CD4-positive, alpha-beta T cell (primary cell): Measurements from ENCODE around the gene CSRP1. TPM values are rescaled to one million over a fixed set of nuclear protein-coding genes. Genes with fewer than 3 reads are reported as not detected.
"Not testable (repeated sequence)": the region's sequence is repeated elsewhere in the genome, so short reads cannot be mapped to it uniquely, and the experiment has no call there.

ENCODE experiments used
- ATAC-seq: fragments of 200-7000 bp; cut with Tn5 transposase; one replicate; pipeline ENCODE4 v1.10.0; 2022; ENCODE audit warnings: mild to moderate bottlenecking; ENCODE audit not compliant: poor library complexity
- CTCF ChIA-PET: fragments of 350-600 bp; sonication (Branson Sonifier 250); formaldehyde crosslinking; loops from one replicate; lab custom pipeline; 2021; ENCODE audit warnings: antibody characterized with exemption, inconsistent platforms; lab: Charles Lee
- POLR2A ChIA-PET: fragments of 350-600 bp; sonication (Branson Sonifier 250); formaldehyde crosslinking; loops from one replicate; lab custom pipeline; 2021; ENCODE audit warnings: antibody characterized with exemption, inconsistent platforms; lab: Charles Lee
- DNase-seq, 14 experiments: peaks; one replicate each; pipeline ENCODE4 v3.0.0-alpha.2; 2013 to 2020; ENCODE audit warnings: mixed read lengths in 2 of 14
- H3K27ac ChIP-seq, 2 donors: one replicate each; pipeline versions ENCODE4 v1.5.1 to v1.7.0; 2013; ENCODE audit warnings: low read length in 2 of 2, low read depth in 1 of 2, mild to moderate bottlenecking in 1 of 2
- H3K27me3 ChIP-seq, 2 experiments: 1 replicate in 1 of 2; 2 replicates in 1 of 2; pipeline versions ENCODE4 v1.6.1 to v1.7.0; 2013; ENCODE audit warnings: low read length in 2 of 2, control low read depth in 1 of 2, mild to moderate bottlenecking in 1 of 2, moderate library complexity in 1 of 2; ENCODE audit not compliant: insufficient read depth in 2 of 2, control insufficient read depth in 1 of 2
- H3K36me3 ChIP-seq: one replicate; pipeline ENCODE4 v1.6.1; 2013; ENCODE audit warnings: low read length, control low read depth; ENCODE audit not compliant: insufficient read depth
- H3K4me1 ChIP-seq: one replicate; pipeline ENCODE4 v1.6.1; 2013; ENCODE audit warnings: low read length, control low read depth; ENCODE audit not compliant: insufficient read depth
- H3K4me3 ChIP-seq: one replicate; pipeline ENCODE4 v1.5.1; 2013; ENCODE audit warnings: mild to moderate bottlenecking, low read length, moderate library complexity
- H3K9me3 ChIP-seq, 2 experiments: 1 replicate in 1 of 2; 2 replicates in 1 of 2; pipeline versions ENCODE4 v1.6.1 to v1.7.0; 2013; ENCODE audit warnings: low read length in 2 of 2, mild to moderate bottlenecking in 2 of 2, control low read depth in 1 of 2, moderate library complexity in 1 of 2; ENCODE audit not compliant: control insufficient read depth in 1 of 2, insufficient read depth in 1 of 2
- H3K27ac Mint-ChIP-seq: one replicate; pipeline ENCODE4 v1.8.0; 2020; ENCODE audit warnings: mixed read lengths
- H3K27me3 Mint-ChIP-seq: one replicate; pipeline ENCODE4 v1.8.0; 2021; ENCODE audit warnings: mixed read lengths
- H3K36me3 Mint-ChIP-seq: one replicate; pipeline ENCODE4 v1.8.0; 2021; ENCODE audit warnings: low read depth, mixed read lengths
- H3K4me1 Mint-ChIP-seq: one replicate; pipeline ENCODE4 v1.8.0; 2021; ENCODE audit warnings: low read depth, mixed read lengths
- H3K4me3 Mint-ChIP-seq: one replicate; pipeline ENCODE4 v1.8.0; 2020; ENCODE audit warnings: mild to moderate bottlenecking, mixed read lengths
- H3K9me3 Mint-ChIP-seq: one replicate; pipeline ENCODE4 v1.8.0; 2020; ENCODE audit warnings: mixed read lengths
- intact Hi-C, 2 experiments: fragments of 100-400 bp; cut with DNase I in 1 of 2; cut with micrococcal nuclease in 1 of 2; formaldehyde crosslinking; loops; one replicate each; pipeline versions ENCODE4 v1.15.1 to v1.9.0; 2023 to 2025; cut with DNase I, micrococcal nuclease
- total RNA-seq, 174 experiments: library from RNA in 2 of 174; stranded (reverse) in 2 of 174; gene quantifications; one replicate each; pipeline ENCODE4 v1.2.3 and lab custom pipeline; 2021 to 2026
- TF ChIP-seq, protein P1 (sequence below): fragments of 200-600 bp; IDR thresholded peaks from one replicate; pipeline ENCODE4 v1.8.0; 2022; ENCODE audit warnings: antibody characterized with exemption, mild to moderate bottlenecking

CSRP1 gene
- total RNA-seq, 2 experiments from 2014 or later = 34.8 to 39.9 TPM

DNA sequence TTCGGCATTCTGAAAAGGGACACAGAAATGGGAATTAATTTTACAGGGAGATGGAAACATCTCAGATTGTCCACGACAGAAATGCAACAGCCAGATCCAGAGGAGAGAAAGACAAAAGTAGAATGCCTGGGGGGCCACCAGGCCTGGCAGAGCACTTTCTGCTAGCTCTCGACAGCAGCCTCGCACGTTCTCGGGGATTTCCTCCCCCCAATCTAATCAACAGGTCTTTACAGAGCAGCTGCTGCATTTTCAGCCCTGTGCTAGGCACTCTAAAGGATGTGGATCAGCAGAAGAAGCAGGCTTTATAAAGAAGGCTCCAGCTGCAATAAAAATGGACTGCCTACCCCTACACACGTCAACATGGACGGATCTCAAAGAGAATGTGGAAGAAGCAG, 10.6 kb downstream of the CSRP1 start:
- H3K4me3 ChIP-seq = no peak overlapping the region
- Mint-ChIP-seq H3K4me3 (no peak overlapping the region), H3K4me1 (no peaks in the 10 kb centered on the region), H3K9me3 (no peaks in the 10 kb centered on the region), H3K36me3 (peaks cover 40% of the 10 kb centered on the region), H3K27ac (no peak overlapping the region), H3K27me3 (no peaks in the 10 kb centered on the region)
- H3K36me3 ChIP-seq = peaks cover 56% of the 10 kb centered on the region
- intact Hi-C loops = no loop called here
- DNase-seq (no peak), ATAC-seq (no peak)
- ChIA-PET CTCF (interaction anchor here (1.9 to 2.7 kb wide), 2 partner anchors 14 to 16 kb away, joined by 7 to 11 read pairs; no protein-coding TSS in a partner anchor), POLR2A (no interaction called here)
- H3K9me3 ChIP-seq = no peaks in the 10 kb centered on the region
- H3K4me1 ChIP-seq = no peaks in the 10 kb centered on the region
- H3K27me3 ChIP-seq = no peaks in the 10 kb centered on the region
- TF ChIP-seq, protein P1, sequence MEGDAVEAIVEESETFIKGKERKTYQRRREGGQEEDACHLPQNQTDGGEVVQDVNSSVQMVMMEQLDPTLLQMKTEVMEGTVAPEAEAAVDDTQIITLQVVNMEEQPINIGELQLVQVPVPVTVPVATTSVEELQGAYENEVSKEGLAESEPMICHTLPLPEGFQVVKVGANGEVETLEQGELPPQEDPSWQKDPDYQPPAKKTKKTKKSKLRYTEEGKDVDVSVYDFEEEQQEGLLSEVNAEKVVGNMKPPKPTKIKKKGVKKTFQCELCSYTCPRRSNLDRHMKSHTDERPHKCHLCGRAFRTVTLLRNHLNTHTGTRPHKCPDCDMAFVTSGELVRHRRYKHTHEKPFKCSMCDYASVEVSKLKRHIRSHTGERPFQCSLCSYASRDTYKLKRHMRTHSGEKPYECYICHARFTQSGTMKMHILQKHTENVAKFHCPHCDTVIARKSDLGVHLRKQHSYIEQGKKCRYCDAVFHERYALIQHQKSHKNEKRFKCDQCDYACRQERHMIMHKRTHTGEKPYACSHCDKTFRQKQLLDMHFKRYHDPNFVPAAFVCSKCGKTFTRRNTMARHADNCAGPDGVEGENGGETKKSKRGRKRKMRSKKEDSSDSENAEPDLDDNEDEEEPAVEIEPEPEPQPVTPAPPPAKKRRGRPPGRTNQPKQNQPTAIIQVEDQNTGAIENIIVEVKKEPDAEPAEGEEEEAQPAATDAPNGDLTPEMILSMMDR = no peak
- H3K27ac ChIP-seq = no peak overlapping the region

DNA sequence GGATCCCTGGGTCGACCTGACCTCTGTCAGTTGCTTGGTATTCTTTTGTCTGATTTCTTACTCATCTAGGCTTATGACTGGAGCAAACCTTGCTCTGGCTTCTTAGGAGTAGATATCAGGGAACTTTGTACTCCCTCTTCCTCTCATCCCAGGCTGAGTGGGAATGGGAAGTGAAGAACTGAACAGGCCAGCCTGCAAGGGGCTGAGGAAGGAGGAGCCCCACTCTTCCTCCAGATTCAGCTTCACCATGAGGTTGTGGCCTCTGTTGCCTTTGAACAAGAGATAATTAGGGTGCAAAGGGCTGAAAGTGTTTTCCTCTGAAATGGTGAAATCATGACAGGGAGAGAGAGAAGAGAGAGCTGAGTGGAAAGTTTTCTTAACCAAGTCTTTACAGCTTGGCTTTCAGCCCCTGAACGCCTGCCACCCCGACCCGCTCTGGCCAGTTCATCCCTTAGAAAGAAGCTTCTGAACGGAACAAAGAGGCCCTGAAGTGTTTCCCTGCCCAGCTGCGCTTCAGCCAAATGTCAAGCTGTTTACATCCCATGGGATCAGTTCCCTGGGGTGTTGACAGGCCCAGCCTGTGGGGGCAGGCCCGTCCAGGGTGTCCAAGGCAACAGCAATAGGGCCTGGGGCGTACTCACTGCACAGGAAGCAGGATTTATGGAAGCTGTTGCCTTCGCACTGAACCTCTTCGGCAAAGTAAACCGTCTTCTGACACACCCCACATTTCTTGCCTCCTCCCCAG, 11.2 kb downstream of the CSRP1 start:
- intact Hi-C loops = no loop called here
- Histone ChIP-seq H3K4me1 (no peaks in the 10 kb centered on the region), H3K9me3 (no peaks in the 10 kb centered on the region), H3K4me3 (no peak overlapping the region), H3K27ac (no peak overlapping the region), H3K36me3 (peaks cover 54% of the 10 kb centered on the region), H3K27me3 (no peaks in the 10 kb centered on the region)
- POLR2A ChIA-PET = no interaction called here
- TF ChIP-seq, protein P1 = no peak
- no peak for DNase-seq
- ATAC-seq = no peak
- CTCF ChIA-PET = interaction anchor here (0.6 to 2.7 kb wide), 3 partner anchors 14 to 840 kb away, joined by 4 to 11 read pairs (median 7); no protein-coding TSS in a partner anchor
- Mint-ChIP-seq H3K4me1 (no peaks in the 10 kb centered on the region), H3K4me3 (no peak overlapping the region), H3K27ac (no peak overlapping the region), H3K36me3 (peaks cover 41% of the 10 kb centered on the region), H3K27me3 (no peaks in the 10 kb centered on the region), H3K9me3 (no peaks in the 10 kb centered on the region)

DNA sequence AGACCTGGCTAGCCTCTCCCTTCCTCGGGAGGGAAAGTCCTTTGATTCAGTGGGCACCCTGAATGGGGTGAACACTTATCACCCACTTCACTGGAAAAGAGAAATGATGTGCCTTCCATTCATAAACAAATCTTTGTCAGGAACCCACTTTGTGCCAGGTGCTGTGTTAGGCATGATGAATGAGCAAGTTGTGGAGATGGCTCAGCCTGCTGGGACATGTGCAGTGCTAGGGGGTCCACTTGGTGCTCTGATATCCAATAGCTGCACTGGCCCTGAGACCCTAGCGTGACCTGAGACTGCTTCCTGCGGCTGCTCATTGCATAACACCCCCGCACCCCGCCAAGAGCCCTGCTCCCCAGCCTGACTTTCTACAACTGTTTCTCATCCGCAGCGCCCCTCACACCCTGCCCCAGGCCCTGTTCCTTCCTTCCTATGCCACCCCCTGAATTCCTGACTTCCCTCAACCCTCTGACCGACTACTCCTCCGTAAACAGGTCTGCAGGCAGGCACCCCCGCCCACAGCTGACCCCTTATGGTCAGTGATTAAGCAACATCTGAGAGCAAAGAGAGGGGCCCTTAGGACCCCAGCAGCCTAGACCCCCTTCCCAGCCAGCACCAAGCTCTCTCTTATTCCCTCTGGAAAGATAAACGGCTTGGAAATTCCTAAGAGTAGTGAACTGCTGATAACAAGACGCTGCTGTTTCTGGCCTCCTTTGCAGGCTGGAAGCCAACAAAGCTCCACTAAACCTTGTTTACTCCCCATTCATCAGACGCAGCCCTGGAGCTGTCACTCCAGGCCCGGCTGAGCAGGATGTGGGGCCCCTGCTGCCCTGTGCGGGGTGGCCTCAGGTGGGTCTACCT, 12.9 kb downstream of the CSRP1 start:
- ChIA-PET CTCF (no interaction called here), POLR2A (no interaction called here)
- Mint-ChIP-seq H3K27me3 (no peaks in the 10 kb centered on the region), H3K36me3 (peaks cover 55% of the 10 kb centered on the region), H3K9me3 (no peaks in the 10 kb centered on the region), H3K4me1 (no peaks in the 10 kb centered on the region), H3K4me3 (no peak overlapping the region), H3K27ac (no peak overlapping the region)
- peaks cover 64% of the 10 kb centered on the region for H3K36me3 ChIP-seq
- intact Hi-C loops = no loop called here
- H3K4me1 ChIP-seq = no peaks in the 10 kb centered on the region
- no peak overlapping the region for H3K27ac ChIP-seq
- TF ChIP-seq, protein P1 = no peak
- no peak overlapping the region for H3K4me3 ChIP-seq
- ATAC-seq (no peak), DNase-seq (no peak)
- no peaks in the 10 kb centered on the region for H3K9me3 ChIP-seq
- no peaks in the 10 kb centered on the region for H3K27me3 ChIP-seq

DNA sequence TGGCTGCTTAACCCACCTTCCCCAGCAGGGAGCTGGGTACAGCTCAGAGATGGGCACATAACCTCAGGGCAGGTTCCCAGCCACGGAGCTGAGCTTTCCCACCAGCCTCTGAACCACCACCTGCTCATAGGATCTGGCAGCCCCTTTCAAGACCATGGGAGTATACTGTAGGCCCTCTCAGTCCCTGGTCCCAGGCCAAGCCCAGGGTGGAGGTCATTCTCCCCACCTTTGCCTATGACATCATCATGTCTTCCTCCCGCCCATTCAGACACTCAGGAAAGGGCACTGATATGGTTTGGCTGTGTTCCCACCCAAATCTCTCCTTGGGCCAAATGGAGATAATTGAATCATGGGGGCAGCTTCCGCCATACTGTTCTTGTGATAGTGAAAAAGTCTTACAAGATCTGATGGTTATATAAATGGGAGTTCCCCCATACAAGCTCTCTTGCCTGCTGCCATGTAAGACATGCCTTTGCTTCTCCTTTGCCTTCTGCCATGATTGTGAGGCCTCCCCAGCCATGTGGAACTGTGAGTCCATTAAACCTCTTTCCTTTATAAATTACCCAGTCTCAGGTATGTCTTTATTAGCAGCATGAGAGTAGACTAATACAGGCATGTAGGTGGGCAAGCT, 13.8 kb downstream of the CSRP1 start:
- H3K9me3 ChIP-seq, H3K4me1 Mint-ChIP-seq, H3K9me3 Mint-ChIP-seq, H3K27ac ChIP-seq, H3K27me3 Mint-ChIP-seq, H3K27me3 ChIP-seq, DNase-seq, H3K4me3 ChIP-seq, ATAC-seq, POLR2A ChIA-PET, intact Hi-C loops, H3K4me1 ChIP-seq, H3K27ac Mint-ChIP-seq, H3K4me3 Mint-ChIP-seq: not testable (repeated sequence)
- peaks cover 70% of the 10 kb centered on the region for H3K36me3 ChIP-seq
- CTCF ChIA-PET = interaction anchor here (0.9 to 1.0 kb wide), 2 partner anchors 14 to 20 kb away, joined by 3 read pairs; partner anchors contain the start of gene CSRP1
- H3K36me3 Mint-ChIP-seq = peaks cover 64% of the 10 kb centered on the region
